Skin of body (tissue), 2 donors: ENCODE measurements around the gene BRAF. TPM values are rescaled to one million over a fixed set of nuclear protein-coding genes. Genes with fewer than 3 reads are reported as not detected.
"Not testable (repeated sequence)": the region's sequence is repeated elsewhere in the genome, so short reads cannot be mapped to it uniquely, and the experiment has no call there.

Experiments
- DNase-seq: peaks from one replicate; lab custom pipeline; 2025; lab: John Stamatoyannopoulos, UW
- total RNA-seq: library from RNA; depleted of rRNA; stranded (reverse); fragments of >200 nt; gene quantifications from one replicate; pipeline ENCODE4 v1.2.3, GENCODE V29; 2014

BRAF gene
- total RNA-seq, 1 donor from 2014 or later, result 63.6 TPM

- no peak for DNase-seq
These were observed 4.0 kb downstream of the BRAF start for GRCh38 chr7:140920745-140921144.

GRCh38 chr7:140918236-140918635, 6.5 kb downstream of the BRAF start:
- no peak for DNase-seq

GRCh38 chr7:140917258-140917657, 7.5 kb downstream of the BRAF start:
- DNase-seq, result no peak

GRCh38 chr7:140915935-140916555, 8.7 kb downstream of the BRAF start:
- DNase-seq, result no peak

- DNase-seq, result no peak
These were observed 10.6 kb downstream of the BRAF start for GRCh38 chr7:140914083-140914482.

GRCh38 chr7:140913596-140913928, 11.2 kb downstream of the BRAF start:
- DNase-seq, result not testable (repeated sequence)

GRCh38 chr7:140911746-140912145, 13.0 kb downstream of the BRAF start:
- DNase-seq, result no peak

- no peak for DNase-seq
These were observed 15.1 kb downstream of the BRAF start for GRCh38 chr7:140909476-140910161.

GRCh38 chr7:140908361-140908760, 16.4 kb downstream of the BRAF start:
- no peak for DNase-seq

GRCh38 chr7:140903741-140904480, 20.8 kb downstream of the BRAF start:
- no peak for DNase-seq

- no peak for DNase-seq
These were observed 22.3 kb downstream of the BRAF start for GRCh38 chr7:140902303-140902953.

GRCh38 chr7:140901941-140902302, 22.8 kb downstream of the BRAF start:
- no peak for DNase-seq

GRCh38 chr7:140899883-140900282, 24.8 kb downstream of the BRAF start:
- DNase-seq, result no peak

- no peak for DNase-seq
These were observed 25.8 kb downstream of the BRAF start for GRCh38 chr7:140898786-140899536.

- DNase-seq, result no peak
These were observed 27.7 kb downstream of the BRAF start for GRCh38 chr7:140896996-140897395.

GRCh38 chr7:140889645-140890044, 35.1 kb downstream of the BRAF start:
- DNase-seq, result no peak

GRCh38 chr7:140889150-140889549, 35.6 kb downstream of the BRAF start:
- no peak for DNase-seq

- no peak for DNase-seq
These were observed 36.6 kb downstream of the BRAF start for GRCh38 chr7:140888087-140888486.

- no peak for DNase-seq
These were observed 38.9 kb downstream of the BRAF start for GRCh38 chr7:140885735-140886334.

GRCh38 chr7:140883378-140883777, 41.4 kb downstream of the BRAF start:
- no peak for DNase-seq

- not testable (repeated sequence) for DNase-seq
These were observed 41.9 kb downstream of the BRAF start for GRCh38 chr7:140882834-140883233.
